Stimulated activated CD8-positive, alpha-beta memory T cell treated with anti-CD3 and anti-CD28 coated beads, Interleukin-7, amount 100 ng/mL, for 24 hours (primary cell): ENCODE results near the gene PRRX1.

Source experiments
- DNase-seq: peaks from one replicate; pipeline ENCODE4 v3.0.0-alpha.2; 2020; ENCODE audit warnings: low read depth

Gene PRRX1

DNA sequence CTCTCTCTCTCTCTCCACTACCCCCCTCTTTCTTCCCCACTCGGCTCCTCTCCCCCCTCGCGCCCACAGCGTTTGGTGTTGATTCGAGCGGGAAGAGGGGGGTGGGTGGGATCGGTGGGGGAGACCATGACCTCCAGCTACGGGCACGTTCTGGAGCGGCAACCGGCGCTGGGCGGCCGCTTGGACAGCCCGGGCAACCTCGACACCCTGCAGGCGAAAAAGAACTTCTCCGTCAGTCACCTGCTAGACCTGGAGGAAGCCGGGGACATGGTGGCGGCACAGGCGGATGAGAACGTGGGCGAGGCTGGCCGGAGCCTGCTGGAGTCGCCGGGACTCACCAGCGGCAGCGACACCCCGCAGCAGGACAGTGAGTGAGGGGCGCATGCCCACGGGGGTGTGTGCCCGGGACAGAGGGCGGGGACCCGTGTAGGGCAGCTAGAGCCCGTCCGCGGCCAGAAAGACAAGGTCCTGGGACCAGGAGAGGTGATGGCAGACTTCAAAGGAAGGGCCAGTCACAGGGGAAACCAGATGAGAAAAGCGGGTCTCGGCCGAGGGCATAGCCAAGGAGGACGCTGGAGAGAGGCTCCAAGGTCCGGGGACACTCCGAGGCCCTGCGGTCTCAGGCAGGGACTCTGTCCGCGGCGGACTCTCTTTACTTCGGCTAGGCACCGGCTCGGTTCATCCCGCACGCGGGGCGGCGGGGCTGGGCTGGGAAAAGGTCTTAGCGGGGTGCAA is at the start of gene PRRX1:
TSS of gene PRRX1 (plus strand) at position 39 of the 735 bp plus-strand sequence. CDS start at position 127, 88 bp downstream.
- DNase-seq: no peak

DNA sequence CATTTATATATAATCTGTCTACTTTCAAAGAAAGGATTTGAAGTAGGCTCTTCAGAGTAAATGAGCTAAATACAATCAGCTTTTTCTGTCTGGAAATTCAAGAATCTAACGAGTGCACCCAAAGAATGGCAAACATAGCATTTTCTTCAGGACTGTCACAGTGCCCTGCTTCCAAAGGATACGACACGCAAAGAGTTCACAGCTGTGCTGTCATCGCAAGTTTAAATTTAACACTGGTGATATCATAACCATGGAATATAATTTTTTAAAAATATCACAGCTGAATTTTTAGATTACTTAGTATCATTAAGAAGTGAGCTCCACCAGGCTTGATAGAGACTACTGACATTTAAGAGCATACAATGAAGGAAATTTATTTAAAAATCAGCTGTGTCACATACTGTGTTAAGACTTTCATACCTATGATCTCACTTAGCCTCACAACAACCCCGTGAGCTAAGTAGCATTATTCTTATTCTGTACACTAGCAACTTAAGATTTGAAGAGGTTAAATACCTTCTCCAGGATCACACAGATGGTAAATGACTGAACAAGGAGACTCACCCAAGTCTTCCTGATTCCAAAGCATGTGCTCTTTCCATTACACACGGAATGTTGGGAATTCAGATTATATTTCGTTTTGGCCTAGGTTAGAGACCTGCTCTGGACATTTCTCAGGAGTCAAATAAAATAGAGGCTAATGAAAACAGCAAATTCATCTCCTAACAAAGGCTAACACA is 46.2 kb upstream of the PRRX1 start:
- DNase-seq: no peak

DNA sequence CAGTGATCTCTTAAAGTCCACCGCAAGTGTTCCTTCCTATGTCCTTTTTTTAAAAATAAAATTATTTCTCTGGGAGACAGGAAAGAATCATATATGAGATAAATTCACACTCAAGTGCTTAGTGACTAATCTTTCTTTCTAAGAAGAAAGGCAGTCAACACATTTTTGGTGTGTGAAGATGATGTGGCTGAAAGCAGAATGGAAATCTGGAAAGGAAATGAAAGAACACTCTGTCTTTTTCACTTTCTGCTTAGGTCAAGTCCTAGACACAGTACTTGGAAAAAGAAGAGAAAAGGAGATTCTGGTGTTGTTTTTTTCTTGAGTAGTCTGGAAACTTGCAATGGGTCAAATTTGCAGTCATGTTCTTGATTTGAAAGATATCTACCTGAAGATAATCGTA is 45.5 kb upstream of the PRRX1 start:
- DNase-seq: no peak

DNA sequence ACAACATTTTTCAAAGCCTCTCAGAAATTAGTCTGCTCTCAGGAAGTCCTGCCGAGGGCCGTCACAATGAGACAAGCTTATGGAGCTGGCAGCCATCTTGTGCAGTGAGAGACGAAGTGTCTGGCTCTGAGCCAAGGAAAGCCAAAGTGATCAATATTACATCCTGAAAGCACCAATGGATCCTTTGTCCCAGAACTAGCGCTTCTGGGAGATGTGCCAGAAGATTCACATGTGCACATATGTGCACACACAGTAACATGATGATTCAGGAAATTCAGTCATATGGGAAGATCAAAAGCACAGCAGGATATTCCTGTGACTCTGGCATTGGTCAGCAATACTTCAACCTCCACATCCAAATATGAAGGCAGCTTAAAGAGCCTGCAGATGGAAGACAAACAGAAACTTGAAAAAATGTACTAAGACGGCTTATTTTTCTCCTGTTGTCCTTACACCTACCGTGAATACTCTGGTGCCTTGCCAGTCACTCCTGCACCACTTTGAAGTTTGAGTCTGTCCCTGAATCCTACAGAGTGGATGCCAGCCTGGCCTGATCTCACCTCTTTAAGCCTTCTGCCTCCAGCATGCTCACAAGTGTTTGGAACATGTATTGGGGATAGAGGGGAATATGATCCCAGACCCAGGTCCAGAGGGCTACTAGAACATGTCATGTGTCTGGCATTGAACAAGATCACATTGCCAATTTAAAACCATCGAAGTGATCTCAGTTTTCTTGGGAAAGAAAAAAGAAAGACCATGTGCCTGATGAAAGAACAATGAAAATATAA is 44.5 kb upstream of the PRRX1 start:
- no peak for DNase-seq

DNA sequence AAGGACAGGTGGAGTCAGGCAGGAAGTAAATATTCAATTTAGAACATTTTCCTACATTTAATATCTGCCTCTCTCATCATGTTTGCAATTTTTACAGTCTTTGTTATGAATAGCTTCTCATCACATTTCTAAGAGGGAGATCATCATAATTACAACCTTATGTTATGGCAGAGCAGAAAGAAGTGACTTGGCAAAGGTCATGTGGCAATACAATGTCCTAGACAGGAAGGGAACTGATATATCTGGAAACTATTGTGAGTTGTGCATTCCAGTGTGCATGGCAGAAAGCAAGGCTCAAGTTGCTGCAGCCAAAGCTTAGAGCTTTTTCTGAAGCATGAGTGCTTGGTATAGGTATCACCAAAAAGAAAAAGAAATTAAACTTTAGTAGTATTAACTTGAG is 43.8 kb upstream of the PRRX1 start:
- no peak for DNase-seq

DNA sequence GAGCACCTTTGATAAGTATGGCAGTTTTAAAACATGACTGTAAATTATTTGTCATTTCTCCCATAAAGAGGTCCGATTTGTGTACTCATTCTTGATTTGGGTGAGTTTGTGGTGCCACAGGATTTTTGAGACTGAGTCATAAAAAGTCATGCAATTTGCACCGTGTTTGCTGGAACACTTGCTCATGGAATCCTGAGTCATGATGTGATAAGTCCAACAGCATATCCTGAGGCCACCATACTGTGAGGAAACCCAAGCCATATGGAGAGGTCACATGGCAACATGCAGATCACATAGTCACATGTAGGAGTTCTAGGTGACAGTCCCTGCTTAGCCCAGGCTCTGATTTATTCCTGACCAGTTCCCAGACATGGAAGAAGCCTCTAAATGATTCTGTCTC is 40.8 kb upstream of the PRRX1 start:
- DNase-seq: no peak

DNA sequence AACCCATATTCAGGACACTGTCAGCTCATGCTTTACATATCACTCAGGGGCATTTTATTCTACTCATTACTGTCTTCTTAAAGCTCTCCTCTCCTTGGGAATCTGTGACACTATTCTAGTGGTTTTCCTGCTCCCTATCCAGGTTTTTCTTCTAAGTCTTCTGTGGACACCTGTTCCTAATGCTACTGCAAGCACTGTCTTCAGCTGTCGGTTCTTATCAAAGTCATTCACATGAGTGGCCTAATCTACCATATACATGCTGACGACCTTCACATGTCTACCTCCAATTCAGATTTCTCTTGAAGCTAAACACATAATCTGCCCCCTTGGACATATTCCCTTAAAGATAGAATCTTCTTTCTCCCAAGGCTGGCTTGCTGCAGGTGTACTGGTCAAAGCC is 39.8 kb upstream of the PRRX1 start:
- DNase-seq: no peak

DNA sequence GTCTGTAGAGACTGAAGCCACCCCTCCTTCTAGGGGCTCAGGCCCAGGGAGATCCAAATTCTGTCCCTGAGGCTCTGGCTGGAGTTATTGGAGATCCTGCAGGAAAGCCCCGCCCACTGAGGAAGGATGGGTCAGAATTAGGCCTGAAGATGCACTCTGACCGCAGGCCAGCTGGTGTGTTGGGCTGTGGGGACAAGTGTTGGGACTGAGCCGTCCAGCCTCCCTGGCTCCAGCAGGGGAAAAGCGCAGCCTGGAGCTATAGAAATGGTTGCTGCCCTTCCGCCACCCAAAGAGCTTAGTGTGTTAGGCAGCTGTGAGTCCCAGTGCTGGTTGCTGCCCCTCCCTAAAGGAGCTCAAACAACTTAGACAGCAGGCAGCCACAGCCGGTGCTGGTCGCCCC is 33.0 kb upstream of the PRRX1 start:
- DNase-seq: no peak

DNA sequence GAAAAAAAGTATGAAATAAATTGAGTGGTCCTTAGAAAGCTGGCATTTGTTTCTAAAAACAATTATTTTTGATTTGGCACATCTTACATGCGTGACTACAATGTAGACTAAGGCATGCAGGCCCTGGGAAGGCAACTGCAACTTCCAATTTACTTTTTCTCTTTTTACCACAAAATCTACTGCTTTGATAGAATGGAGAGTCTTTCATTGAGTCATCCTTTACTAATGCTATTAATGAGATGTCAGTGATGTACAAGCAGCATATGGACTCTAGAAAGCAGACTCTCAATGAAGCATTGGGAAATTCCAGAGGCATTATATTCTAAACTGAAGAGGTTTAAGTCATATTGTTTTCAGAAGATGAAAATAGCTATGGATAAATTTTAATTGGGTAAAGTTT is 29.6 kb upstream of the PRRX1 start:
- DNase-seq: no peak

DNA sequence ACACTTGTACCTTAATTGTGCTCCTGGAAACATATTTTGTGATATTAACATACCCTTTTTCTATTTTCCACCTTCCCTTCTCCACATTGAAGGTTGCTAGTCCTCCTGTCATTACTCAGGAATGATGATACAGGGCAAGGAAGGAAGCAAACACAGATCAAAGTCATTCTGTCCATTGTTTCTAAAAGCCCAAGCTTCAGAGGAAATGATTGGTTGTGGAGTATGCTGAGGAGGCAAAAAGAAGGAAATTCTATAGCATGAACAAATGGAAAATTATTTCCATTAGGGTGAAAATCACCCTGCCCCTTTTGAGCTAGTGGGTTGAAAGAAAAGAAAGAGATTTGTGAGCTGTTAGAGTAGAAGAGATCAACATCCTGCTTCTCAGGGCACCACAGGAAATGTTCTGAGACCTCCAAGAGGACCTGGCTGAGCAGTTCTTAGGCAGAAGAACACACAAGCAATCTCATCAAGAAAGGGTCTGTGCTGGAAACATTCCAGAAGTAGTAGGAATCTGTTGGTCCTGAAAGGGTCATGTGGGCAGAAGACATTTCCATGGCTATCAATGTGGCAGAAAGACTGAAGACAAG is 29.0 kb upstream of the PRRX1 start:
- DNase-seq: no peak

DNA sequence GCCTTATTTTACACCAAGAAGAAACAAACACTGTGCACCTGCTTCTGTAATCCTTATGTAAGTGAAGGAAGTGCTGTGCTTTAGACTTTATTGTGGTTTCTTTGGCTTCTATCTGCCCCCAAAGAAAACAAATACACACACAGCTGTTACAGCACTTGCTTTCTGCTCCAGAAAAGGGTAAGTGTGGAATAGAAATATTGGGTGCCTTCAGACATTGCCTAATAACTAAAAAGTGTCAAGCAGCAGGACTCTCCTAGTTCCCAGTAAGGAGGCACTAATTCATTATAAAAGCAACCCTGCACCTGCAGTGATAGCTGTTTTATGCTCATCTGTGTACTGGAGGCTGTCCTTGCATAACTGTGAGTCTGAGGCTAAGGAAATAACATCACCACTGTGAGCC is 23.4 kb upstream of the PRRX1 start:
- DNase-seq: no peak

DNA sequence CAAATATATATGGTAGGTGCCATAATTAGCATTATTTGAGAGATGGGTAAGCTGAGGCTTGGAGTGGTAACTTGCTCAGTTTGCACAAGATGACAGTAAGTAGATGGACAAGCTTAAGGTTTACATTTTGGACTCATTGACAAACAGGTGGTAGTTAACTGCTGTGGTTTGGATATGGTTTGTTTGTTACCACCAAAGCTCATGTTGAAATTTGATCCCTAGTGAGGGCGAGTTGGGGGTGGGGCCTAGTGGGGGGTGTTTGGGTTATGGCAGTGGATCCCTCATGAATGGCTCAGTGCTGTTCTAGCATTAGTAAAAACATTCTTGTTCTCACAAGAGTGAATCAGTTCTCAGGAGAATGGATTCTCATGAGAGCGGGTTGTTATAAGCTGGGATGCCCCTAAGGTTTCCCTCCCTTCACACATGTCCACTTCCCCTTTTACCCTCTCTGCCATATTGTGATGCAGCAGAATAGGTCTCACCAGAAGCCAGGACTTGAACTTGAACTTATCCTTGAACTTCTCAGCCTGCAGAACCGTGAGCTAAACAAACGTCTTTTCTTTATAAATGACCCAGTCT is 6.6 kb upstream of the PRRX1 start:
- DNase-seq: no peak

DNA sequence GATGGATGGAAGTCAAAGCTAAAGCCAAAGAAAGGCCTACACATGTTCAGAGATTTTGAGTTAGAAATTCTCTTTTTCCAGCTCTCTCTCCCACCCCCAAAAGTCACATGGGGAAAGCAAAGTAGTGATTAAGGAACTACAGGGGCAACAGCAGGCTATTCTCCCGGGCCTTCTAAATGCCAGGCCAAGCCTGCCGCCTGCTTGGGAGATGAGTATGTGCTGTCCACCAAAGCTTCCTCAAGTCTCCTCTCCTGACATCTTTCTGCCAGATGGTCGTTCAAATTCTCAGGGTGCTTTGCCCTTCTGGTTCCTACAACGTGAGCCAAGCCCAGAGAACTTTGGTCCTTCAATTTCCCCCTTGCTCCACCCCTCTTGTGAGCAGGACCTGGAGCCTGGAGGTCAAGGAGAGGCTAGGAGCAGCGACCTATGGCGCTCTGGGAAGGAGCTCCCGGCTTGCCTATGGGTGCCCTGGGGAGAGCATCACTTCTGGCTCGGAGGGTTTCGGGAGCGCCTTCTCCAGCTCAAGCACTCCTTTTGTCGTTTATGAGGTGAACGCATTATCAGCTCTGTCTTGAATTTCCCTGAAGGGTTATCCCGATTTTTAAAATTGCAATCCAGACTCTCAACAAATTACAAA is 4.4 kb upstream of the PRRX1 start:
- DNase-seq: no peak

DNA sequence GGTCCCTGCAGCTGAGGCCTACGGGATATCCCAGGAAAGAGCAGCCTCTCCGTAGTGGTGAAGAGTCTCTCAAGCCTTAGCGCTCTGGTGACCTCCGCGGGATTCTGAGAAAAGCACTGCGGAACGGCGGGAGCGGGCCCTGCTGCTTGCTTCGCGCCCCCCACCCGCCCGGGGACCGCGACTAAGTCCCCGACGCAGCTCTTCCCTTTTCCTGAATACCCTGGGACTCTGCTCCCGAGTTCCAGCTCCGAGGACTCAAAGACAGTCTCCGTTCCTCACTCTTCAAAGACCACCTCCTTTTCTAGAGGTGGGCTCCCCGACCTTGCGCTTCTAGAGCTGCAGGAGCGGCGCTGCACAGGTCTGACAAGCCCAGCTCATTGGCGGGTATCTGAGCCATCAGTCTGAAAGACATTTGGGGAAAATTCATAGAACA is 3.6 kb upstream of the PRRX1 start:
- no peak for DNase-seq

DNA sequence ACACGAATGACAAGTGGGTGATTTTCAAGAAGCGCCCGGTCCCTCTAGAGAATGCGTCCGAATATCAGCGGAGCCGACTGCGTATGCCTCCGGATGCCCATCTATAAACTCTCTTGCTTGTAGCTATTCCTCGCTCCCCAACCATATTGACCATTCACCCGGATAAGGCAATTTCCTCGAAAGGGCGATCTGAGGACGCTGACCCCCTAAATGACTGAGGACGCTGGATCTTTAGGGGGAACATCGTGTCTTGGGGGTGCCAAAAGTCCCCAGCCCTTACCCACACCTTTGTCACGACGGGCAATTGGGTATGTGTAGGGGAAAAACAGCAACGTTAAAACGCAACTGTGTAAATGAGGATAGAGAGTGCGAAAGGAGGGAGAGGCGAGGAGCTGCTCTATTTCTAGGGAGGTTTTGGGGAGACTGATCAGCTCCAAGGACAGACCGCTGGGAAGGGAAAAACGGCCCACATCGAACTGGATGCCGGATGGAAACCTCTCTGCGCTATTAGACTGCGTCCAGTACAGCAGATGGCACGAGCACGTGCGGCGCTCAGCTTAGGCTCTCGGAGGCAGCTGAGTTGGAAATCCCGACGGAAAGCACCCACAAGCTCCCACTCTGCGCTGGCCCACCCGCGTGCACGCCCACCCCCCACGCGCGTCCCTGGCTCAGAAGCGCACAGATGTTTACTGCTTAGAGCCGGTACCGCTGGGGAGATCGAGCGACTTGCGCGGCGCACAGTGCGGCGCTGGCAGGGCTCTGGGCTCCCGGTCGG is 2.9 kb upstream of the PRRX1 start:
- DNase-seq: no peak

DNA sequence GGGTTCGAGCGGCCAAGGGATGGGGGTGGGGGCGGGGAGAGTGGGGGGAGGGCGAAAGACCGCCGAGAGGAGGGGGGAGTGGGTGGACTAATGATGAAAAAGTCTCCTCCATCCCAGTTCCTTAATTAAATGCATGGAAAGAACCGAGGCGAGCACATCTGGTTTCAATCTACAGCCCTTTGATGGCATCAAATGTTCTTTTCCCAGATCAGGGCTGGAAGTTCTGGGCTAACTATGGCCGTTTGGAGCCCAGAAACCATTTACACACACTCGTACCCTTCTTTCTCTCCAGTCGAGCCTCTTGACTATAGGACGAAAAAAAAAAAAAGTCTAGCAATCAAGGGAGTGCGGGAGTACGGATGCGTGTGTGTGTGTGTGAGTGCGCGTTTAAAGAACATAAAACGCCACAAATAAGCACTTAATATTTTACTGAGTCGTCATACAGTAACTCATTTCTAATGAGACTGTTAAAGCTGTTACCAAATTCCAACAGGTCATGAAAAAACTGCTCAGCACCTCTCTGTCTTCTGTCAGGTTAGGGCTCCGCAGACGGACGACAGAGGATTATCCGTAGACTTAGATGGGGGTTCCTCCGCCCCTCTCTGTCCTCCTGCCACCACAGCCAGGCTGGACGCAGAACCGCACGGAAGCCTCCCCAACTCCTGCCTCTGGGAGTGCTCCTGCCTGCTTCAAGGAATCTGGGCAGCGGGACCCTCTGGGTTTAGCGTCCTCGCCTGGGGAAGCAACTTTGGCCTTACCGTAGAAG is 2.1 kb upstream of the PRRX1 start:
- DNase-seq: no peak

DNA sequence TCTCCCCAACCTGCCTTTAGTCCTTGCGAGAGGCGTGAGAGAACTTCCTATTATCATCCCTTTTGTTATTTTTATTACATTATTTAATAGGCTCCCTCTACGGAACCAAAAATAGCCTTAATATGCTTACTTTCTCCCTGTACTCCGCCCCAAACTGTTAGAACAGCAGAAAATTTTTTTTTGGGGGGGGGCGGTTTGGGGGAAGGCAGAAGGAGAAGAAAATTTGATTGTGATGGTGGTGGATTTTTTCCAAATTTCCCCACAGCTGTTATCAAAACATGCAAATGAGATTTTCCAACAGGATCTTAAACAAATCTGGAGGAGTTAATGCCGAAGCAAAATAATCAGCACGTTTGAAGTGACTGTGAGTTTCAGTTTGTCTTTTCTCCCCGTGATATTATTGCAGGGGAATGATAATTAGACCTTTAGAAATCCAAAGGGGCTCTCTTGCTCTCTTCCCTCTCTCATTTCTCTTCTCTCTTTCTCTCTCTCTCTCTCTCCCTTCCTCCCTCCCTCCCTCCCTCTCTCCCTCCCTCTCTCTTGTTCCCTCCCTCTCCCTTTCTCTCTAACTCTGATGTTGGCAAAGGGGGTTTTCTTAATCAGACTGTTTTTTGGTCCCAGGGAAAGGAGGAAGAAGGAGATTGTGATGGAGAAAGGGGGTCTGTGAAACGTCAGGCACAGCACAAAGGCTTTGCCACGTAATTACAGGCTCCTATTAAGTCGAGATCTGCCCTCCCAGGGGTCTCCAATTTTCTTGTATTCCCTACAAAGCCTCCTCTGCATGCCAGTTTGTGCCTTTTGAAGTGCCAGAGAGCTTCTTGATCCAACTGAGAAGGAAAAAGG is 1.1 kb upstream of the PRRX1 start:
- DNase-seq: no peak

DNA sequence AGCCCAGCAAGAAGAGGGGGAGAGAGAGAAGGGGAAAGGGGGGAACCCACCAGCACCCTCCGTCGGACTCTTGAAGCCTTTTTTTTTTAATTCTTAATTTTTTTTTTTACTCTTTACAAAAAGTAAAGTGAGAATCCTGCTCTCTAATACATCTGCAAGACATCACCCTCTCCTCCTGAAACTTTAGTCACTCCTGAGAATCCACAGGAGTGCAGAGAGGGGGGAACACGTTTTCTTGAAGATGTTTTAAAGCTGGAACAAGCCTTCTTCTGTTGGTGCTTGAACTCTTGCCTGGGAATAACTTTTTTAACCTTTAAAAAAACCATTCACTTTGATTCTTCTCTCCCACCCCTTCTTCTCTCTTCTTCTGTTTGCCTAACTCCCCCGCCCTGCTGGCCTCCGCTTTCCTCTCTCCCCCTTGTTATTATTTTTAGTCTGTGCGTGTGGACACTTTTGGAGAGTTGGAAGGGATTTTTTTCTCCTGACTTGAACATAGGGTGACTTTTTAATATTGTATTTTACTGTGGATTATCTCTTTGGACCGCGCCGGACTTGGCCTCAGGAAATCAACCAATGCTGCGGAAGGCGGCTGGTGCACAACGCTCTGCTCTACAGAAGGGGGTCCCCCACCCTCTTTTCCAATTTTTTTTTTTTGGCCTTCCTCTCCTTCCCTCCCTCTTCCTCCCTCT is 383 bp upstream of the PRRX1 start:
- DNase-seq: no peak
